RWPE2 (cell line): Measurements from ENCODE around the gene NRG3.

ENCODE experiments used
- ATAC-seq: fragments of 200-7000 bp; cut with Tn5 transposase; 3 replicates; pipeline ENCODE4 v1.9.1; 2021; ENCODE audit warnings: low read depth
- DNase-seq: peaks from one replicate; pipeline ENCODE4 v3.0.0-alpha.2; 2020; ENCODE audit warnings: low spot score
- H3K27ac ChIP-seq: fragments of 450-650 bp; 2 replicates; pipeline ENCODE4 v1.5.1; 2017; ENCODE audit warnings: mild to moderate bottlenecking; ENCODE audit not compliant: poor library complexity, severe bottlenecking
- H3K27me3 ChIP-seq: fragments of 250-450 bp; sonication (Bioruptor Pico); 2 replicates; pipeline ENCODE4 v1.5.1; 2021; ENCODE audit warnings: mild to moderate bottlenecking, moderate library complexity; ENCODE audit not compliant: insufficient read depth, poor library complexity, severe bottlenecking
- H3K36me3 ChIP-seq: fragments of 250-450 bp; sonication (Bioruptor Pico); 2 replicates; pipeline ENCODE4 v1.5.1; 2020; ENCODE audit warnings: low read depth, mild to moderate bottlenecking, moderate library complexity
- H3K4me1 ChIP-seq: fragments of 250-450 bp; sonication (Bioruptor Pico); 2 replicates; pipeline ENCODE4 v1.5.1; 2021; ENCODE audit warnings: mild to moderate bottlenecking, moderate library complexity; ENCODE audit not compliant: insufficient read depth, poor library complexity, severe bottlenecking
- H3K4me3 ChIP-seq: fragments of 250-450 bp; sonication (Bioruptor Pico); 2 replicates; pipeline ENCODE4 v1.5.1; 2021; ENCODE audit warnings: mild to moderate bottlenecking, moderate library complexity; ENCODE audit not compliant: severe bottlenecking
- H3K9me3 ChIP-seq: fragments of 250-450 bp; sonication (Bioruptor Pico); 2 replicates; pipeline ENCODE4 v1.5.1; 2021; ENCODE audit warnings: mild to moderate bottlenecking, moderate library complexity; ENCODE audit not compliant: severe bottlenecking
- TF ChIP-seq, protein P1 (sequence below): fragments of 450-650 bp; IDR thresholded peaks from one replicate; pipeline ENCODE4 v1.5.1; 2017; ENCODE audit warnings: mild to moderate bottlenecking, moderate library complexity; ENCODE audit not compliant: poor library complexity, severe bottlenecking

NRG3 gene

DNA sequence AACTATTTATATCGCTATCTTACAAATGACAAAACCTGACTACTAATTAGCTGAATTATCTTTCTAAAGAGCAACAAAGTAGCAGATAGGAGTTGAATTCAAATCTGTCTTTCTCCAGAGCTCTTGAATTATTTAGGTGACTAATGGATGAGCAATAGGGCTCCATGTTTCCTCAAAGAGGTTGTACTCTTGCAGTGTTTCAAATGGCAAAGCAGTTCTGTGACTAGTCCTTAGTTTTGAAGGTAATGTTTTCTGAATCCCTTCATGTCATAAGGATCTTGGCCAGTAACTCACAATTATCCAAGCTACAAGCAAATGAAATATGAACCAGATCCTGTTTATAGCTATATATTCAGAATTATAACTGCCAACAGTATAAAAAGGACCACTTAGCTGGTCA is 999.7 kb downstream of the NRG3 start:
- H3K4me3 ChIP-seq = no peak overlapping the region
- H3K4me1 ChIP-seq = no peaks in the 10 kb centered on the region
- H3K27me3 ChIP-seq = no peaks in the 10 kb centered on the region
- no peak overlapping the region for H3K27ac ChIP-seq
- no peaks in the 10 kb centered on the region for H3K9me3 ChIP-seq
- DNase-seq = no peak
- TF ChIP-seq, protein P1, sequence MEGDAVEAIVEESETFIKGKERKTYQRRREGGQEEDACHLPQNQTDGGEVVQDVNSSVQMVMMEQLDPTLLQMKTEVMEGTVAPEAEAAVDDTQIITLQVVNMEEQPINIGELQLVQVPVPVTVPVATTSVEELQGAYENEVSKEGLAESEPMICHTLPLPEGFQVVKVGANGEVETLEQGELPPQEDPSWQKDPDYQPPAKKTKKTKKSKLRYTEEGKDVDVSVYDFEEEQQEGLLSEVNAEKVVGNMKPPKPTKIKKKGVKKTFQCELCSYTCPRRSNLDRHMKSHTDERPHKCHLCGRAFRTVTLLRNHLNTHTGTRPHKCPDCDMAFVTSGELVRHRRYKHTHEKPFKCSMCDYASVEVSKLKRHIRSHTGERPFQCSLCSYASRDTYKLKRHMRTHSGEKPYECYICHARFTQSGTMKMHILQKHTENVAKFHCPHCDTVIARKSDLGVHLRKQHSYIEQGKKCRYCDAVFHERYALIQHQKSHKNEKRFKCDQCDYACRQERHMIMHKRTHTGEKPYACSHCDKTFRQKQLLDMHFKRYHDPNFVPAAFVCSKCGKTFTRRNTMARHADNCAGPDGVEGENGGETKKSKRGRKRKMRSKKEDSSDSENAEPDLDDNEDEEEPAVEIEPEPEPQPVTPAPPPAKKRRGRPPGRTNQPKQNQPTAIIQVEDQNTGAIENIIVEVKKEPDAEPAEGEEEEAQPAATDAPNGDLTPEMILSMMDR = no peak
- no peaks in the 10 kb centered on the region for H3K36me3 ChIP-seq
- peak; percentile 62; the same call in 2 of the 3 replicates for ATAC-seq

- Histone ChIP-seq H3K27ac (no peak overlapping the region), H3K4me1 (no peaks in the 10 kb centered on the region), H3K27me3 (no peaks in the 10 kb centered on the region), H3K9me3 (no peaks in the 10 kb centered on the region), H3K36me3 (no peaks in the 10 kb centered on the region), H3K4me3 (no peak overlapping the region)
- TF ChIP-seq, protein P1 = no peak
- DNase-seq (no peak), ATAC-seq (no peak)
Observed at GRCh38 chr10:82880776-82881290, 1005.8 kb downstream of the NRG3 start.

GRCh38 chr10:82882722-82883121 is 1007.7 kb downstream of the NRG3 start:
- H3K4me1 ChIP-seq = no peaks in the 10 kb centered on the region
- no peaks in the 10 kb centered on the region for H3K36me3 ChIP-seq
- no peak overlapping the region for H3K4me3 ChIP-seq
- H3K27me3 ChIP-seq = no peaks in the 10 kb centered on the region
- H3K9me3 ChIP-seq = no peaks in the 10 kb centered on the region
- TF ChIP-seq, protein P1 = no peak
- no peak overlapping the region for H3K27ac ChIP-seq
- DNase-seq (no peak), ATAC-seq (peak; percentile 67; the same call in 2 of the 3 replicates)

GRCh38 chr10:82883603-82884002 is 1008.6 kb downstream of the NRG3 start:
- DNase-seq = no peak
- Histone ChIP-seq H3K27me3 (no peaks in the 10 kb centered on the region), H3K36me3 (no peaks in the 10 kb centered on the region), H3K9me3 (no peaks in the 10 kb centered on the region), H3K27ac (no peak overlapping the region), H3K4me1 (no peaks in the 10 kb centered on the region), H3K4me3 (no peak overlapping the region)
- no peak for ATAC-seq
- TF ChIP-seq, protein P1 = no peak

DNA sequence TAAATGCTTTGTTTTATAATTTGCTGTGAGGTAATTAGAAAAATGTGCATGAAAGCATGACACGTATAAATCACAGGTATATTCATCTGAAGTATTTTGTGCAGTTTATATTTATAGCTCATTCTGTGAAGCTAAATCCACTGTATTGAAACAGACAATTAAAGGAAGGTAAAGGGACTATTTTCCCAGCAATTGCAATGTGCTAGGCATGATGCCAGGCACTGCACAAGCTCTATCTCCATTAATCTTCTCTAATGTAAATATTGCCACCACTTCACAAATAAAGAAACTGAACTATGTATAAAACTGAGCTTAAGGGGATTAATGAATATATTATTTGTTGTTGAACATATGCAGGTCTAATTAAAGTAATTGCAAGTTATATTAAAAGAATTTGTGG is 1012.5 kb downstream of the NRG3 start:
- no peak overlapping the region for H3K4me3 ChIP-seq

More for the DNA sequence above, 1012.5 kb downstream of the NRG3 start:
- no peaks in the 10 kb centered on the region for H3K36me3 ChIP-seq
- H3K27ac ChIP-seq = no peak overlapping the region
- no peaks in the 10 kb centered on the region for H3K27me3 ChIP-seq
- no peaks in the 10 kb centered on the region for H3K4me1 ChIP-seq
- no peaks in the 10 kb centered on the region for H3K9me3 ChIP-seq
- DNase-seq = no peak
- no peak for ATAC-seq
- TF ChIP-seq, protein P1 = no peak
